ENCODE data around the gene MPO.

The MPO gene

DNA sequence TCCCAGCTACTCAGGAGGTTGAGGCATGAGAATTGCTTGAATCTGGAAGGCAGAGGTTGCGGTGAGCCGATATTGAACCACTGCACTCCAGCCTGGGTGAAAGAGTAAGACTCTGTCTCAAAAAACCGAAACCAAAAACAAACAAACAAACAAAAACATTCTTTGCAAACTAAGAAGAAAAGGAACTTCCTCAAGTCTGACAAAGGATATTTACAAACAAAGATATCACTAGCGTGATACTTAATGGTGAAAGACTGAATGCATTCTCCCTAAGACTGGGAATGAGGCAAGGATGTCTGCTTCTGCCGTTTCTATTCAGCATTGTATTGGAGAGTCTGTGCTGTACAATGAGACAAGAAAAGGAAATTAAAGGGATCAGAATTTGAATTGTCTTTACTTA is 10.5 kb upstream of the MPO start:
- DNase-seq (ENCODE audit: insufficient read length, low spot score) (no peak), FAIRE-seq (no peak)

DNA sequence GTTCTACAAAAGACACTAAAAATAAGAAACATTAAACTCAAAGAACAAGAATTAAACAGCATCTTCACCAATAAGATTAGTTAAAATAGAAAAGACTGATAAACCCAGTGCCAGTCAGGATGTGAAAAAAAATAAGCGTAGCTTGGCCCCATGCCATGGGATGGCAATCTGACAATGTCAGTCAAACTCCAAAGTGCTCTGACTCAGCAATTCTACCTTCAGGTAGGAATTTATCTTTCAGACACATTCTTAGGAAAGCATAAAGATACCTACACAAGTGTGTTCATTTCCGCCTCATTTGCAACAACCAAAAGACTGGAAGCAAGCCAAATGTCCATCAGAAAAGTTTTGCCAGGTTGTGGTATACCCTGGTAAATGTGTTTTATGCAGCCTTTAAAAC is 9.1 kb upstream of the MPO start:
- no peak for DNase-seq (ENCODE audit: insufficient read length, low spot score)
- FAIRE-seq, result no peak
- TF ChIP-seq, protein P1, sequence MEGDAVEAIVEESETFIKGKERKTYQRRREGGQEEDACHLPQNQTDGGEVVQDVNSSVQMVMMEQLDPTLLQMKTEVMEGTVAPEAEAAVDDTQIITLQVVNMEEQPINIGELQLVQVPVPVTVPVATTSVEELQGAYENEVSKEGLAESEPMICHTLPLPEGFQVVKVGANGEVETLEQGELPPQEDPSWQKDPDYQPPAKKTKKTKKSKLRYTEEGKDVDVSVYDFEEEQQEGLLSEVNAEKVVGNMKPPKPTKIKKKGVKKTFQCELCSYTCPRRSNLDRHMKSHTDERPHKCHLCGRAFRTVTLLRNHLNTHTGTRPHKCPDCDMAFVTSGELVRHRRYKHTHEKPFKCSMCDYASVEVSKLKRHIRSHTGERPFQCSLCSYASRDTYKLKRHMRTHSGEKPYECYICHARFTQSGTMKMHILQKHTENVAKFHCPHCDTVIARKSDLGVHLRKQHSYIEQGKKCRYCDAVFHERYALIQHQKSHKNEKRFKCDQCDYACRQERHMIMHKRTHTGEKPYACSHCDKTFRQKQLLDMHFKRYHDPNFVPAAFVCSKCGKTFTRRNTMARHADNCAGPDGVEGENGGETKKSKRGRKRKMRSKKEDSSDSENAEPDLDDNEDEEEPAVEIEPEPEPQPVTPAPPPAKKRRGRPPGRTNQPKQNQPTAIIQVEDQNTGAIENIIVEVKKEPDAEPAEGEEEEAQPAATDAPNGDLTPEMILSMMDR (IDR thresholded peaks at IDR 0.05; ENCODE audit: insufficient read depth, missing control alignments), result no peak

More for the DNA sequence above, 10.5 kb upstream of the MPO start:
- TF ChIP-seq, protein P1 (IDR thresholded peaks at IDR 0.05; ENCODE audit: insufficient read depth, missing control alignments), result no peak

DNA sequence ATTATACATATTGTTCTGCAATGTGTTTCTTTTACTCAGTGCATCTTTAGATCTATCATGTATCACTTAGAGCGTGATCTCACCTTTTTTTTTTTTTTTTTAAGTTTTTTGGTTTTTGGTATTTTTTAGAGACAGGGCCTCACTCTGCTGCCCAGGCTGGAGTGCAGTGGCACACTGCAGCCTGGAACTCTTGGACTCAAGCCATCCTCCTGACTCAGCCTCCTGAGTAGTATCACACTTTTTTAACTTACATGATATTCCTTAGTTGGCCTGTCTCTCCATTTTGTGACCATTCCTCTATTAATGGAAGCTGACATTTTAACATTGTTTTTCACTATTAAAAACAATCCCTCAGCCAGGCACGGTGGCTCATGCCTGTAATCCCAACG is 4.7 kb upstream of the MPO start:
- no peak for DNase-seq (ENCODE audit: insufficient read length, low spot score)
- TF ChIP-seq, protein P1 (IDR thresholded peaks at IDR 0.05; ENCODE audit: insufficient read depth, missing control alignments), result no peak
- FAIRE-seq, result no peak

DNA sequence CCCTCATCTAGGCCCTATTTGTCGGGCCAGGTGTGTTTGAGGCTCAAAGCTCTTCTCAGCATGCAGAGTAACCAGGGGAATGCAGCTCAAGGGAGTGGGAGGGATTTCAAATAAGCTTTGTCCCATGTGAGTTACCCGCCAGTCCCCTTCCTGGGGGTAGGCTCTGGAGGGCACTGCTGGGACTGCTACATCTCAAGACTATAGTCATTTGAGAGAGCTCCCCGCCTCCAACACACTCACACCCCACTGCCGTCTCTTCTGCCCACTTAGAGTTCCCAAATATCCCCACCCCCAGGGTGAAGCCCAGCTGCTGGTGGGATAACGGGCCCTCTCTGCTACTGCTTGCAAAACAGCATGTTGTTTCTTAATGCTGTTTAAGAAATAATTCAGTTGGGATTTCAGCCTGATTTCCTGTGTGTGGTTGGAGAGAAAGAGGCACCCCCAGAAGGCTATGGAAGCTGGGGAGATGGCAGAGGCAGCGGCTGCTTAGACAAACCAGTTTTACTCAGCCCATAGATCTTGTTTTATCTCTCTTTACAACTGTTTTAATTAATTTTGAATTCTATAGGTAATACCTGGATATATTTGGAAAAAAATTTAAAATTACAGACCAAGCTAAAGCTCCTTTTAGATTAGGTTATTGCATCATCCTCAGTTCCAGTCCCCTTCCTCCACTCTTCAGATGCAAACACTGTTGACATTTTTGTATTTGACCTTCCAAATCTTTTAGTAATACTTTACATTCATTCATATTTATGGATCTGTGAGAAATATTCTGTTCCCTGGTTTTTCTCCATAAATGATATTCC is 4.1 kb upstream of the MPO start:
- no peak for FAIRE-seq
- DNase-seq (ENCODE audit: insufficient read length, low spot score), result no peak
- TF ChIP-seq, protein P1 (IDR thresholded peaks at IDR 0.05; ENCODE audit: insufficient read depth, missing control alignments), result no peak

DNA sequence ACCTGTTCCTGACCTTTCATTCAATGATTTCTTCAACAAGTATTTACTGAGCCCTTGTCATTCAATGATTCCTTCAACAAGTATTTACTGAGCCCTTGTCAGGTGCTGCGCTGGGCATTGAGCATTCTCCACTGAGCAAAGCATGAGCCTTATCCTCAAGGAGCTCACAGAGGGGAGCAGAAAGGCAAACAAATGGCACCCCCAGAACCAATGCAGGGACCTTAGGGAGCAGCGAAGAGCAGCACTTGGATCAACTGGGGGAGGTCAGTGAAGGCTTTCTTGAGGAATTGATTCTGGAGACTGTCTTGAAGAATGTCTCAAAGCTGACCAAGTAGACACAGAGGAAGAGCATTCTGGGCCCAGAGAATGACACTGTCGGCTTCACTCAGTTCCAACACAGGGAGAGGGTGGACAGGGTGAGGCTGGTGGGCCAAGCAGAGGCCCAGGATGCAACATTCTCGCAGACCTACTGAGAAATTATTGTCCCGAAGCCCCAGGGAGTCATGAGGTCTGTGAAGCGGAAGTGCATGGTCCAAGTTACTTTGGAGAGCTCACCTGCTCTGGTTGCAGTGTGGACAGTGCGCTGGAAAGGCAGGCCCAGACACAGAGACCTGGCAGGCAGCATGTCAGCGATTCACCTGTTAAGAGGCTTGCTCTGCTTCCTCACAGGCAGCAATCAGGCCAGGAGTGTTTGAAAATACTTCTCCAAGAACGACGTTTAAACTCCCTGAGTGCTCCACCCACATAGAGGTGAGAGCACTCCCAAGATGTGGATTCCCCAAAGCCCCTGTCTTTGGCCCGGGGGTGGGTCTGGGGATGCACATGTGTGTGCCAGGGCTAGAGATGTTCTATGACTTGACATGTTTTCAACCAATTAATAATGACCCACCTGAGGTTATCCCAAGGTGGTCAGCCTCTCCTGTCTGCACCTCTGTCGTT is 3.2 kb upstream of the MPO start:
- FAIRE-seq, result no peak
- TF ChIP-seq, protein P1 (IDR thresholded peaks at IDR 0.05; ENCODE audit: insufficient read depth, missing control alignments), result no peak

DNA sequence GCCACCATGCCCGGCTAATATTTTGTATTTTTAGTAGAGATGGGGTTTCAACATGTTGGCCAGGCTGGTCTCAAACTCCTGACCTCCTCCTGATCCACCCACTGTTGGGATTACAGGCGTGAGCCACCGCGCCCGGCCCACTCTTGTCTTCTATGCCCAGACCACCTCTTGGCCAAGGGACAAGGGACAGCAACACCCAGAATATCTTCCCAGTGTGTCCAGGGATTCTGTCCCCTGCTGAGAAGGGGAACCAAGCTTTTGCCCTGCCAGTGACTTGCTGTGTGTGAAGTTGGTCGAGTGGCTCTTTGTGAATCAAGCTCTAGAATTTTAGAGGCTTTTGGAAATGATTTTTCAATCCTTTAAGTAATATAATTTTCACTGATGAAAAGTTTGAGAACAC is 1.7 kb upstream of the MPO start:
- TF ChIP-seq, protein P1 (IDR thresholded peaks at IDR 0.05; ENCODE audit: insufficient read depth, missing control alignments), result no peak
- FAIRE-seq (no peak), DNase-seq (ENCODE audit: insufficient read length, low spot score) (no peak)

More for the DNA sequence above, 3.2 kb upstream of the MPO start:
- DNase-seq (ENCODE audit: insufficient read length, low spot score), result no peak
